Liver (tissue), 3 donors: ENCODE results near the gene CLK3.

ENCODE experiments used
- EGR1 ChIP-seq, 2 donors: IDR thresholded peaks; 2 replicates each; pipeline ENCODE4 v1.6.1; 2016 to 2018; ENCODE audit warnings: antibody characterized with exemption in 2 of 2, low read depth in 2 of 2
- FOXA1 ChIP-seq: IDR thresholded peaks from 2 replicates; pipeline ENCODE4 v1.6.1; 2016; ENCODE audit warnings: antibody characterized with exemption
- HNF4G ChIP-seq: IDR thresholded peaks from 2 replicates; pipeline ENCODE4 v1.6.1; 2016; ENCODE audit warnings: antibody characterized with exemption
- RAD21 ChIP-seq, 2 donors: IDR thresholded peaks; 2 replicates each; pipeline ENCODE4 v1.6.1; 2016; ENCODE audit warnings: antibody characterized with exemption in 2 of 2, mild to moderate bottlenecking in 2 of 2
- SP1 ChIP-seq: IDR thresholded peaks from 2 replicates; pipeline ENCODE4 v1.6.1; 2018; ENCODE audit warnings: antibody characterized with exemption, mild to moderate bottlenecking
- TAF1 ChIP-seq: conservative IDR thresholded peaks from 2 replicates; pipeline ENCODE4 v1.6.1; 2016; ENCODE audit warnings: antibody characterized with exemption, mild to moderate bottlenecking
- YY1 ChIP-seq: IDR thresholded peaks from 2 replicates; pipeline ENCODE4 v1.6.1; 2016; ENCODE audit warnings: antibody characterized with exemption, mild to moderate bottlenecking
- TF ChIP-seq, protein P1 (sequence below): IDR thresholded peaks from 2 replicates; pipeline ENCODE4 v1.6.1; 2016; ENCODE audit warnings: antibody characterized with exemption
- TF ChIP-seq, protein P2 (sequence below): fragments of 150-350 bp; IDR thresholded peaks from 2 replicates; pipeline ENCODE4 v1.5.1; 2017; ENCODE audit warnings: improper control_type of control experiment, low read depth, low read length; ENCODE audit not compliant: missing input control
- donor health status: healthy.
- donor health status: healthy.

DNA sequence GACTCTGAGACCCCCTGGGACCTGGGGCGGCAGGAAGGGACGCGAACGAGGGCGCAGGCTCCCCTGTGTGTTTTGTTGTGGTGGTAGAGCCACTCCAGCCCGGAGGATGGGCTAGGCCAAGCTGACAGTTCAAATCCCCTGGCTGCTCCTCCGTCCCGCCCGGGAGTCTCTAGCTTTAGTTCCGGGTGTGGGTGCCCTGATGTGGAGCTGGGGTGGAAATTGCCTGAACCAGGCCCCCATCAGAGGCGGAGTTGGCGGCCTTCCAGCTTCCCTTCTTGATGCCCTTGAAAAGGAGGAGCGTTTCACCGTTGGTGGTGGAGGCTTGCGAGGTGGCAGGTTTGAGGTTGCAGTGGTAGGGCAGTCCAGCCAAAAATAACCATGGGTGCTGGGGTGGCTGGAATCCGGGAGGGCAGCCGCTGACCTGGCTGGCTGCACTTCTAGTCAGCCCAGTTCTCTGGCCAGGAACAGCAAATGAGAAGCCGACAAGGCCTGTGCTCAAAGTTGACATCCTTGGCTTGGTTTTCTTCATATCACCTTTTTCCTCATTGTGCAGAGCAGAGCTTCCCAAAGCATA, 817 bp downstream of the CLK3 start:
- TF ChIP-seq TAF1 (no peak), FOXA1 (no peak), RAD21 (IDR thresholded peaks at IDR 0.05) (no peak), YY1 (peak; percentile 61), SP1 (peak; percentile 38), HNF4G (no peak), EGR1 (IDR thresholded peaks at IDR 0.05; ENCODE audit: low read depth in 2 of 2) (no peak)
- TF ChIP-seq, protein P1, sequence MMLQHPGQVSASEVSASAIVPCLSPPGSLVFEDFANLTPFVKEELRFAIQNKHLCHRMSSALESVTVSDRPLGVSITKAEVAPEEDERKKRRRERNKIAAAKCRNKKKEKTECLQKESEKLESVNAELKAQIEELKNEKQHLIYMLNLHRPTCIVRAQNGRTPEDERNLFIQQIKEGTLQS, result no peak
- TF ChIP-seq, protein P2, sequence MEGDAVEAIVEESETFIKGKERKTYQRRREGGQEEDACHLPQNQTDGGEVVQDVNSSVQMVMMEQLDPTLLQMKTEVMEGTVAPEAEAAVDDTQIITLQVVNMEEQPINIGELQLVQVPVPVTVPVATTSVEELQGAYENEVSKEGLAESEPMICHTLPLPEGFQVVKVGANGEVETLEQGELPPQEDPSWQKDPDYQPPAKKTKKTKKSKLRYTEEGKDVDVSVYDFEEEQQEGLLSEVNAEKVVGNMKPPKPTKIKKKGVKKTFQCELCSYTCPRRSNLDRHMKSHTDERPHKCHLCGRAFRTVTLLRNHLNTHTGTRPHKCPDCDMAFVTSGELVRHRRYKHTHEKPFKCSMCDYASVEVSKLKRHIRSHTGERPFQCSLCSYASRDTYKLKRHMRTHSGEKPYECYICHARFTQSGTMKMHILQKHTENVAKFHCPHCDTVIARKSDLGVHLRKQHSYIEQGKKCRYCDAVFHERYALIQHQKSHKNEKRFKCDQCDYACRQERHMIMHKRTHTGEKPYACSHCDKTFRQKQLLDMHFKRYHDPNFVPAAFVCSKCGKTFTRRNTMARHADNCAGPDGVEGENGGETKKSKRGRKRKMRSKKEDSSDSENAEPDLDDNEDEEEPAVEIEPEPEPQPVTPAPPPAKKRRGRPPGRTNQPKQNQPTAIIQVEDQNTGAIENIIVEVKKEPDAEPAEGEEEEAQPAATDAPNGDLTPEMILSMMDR, result no peak
